Esophagus muscularis mucosa (tissue), 3 donors: ENCODE measurements around the gene PTPRN2.

Source experiments
- POLR2AphosphoS5 ChIP-seq, 2 donors: sonication (generic); formaldehyde crosslinking; IDR thresholded peaks; one replicate each; pipeline ENCODE4 v1.6.1; 2017; ENCODE audit warnings: antibody characterized with exemption in 2 of 2
- TF ChIP-seq, protein P1 (sequence below), 3 experiments: fragments of 200-600 bp in 2 of 3; fragments of 450-650 bp in 1 of 3; sonication (generic) in 2 of 3; IDR thresholded peaks; one replicate each; pipeline ENCODE4 v1.5.1; 2017 to 2019; ENCODE audit warnings: antibody characterized with exemption in 3 of 3, mild to moderate bottlenecking in 2 of 3, moderate library complexity in 1 of 3

DNA sequence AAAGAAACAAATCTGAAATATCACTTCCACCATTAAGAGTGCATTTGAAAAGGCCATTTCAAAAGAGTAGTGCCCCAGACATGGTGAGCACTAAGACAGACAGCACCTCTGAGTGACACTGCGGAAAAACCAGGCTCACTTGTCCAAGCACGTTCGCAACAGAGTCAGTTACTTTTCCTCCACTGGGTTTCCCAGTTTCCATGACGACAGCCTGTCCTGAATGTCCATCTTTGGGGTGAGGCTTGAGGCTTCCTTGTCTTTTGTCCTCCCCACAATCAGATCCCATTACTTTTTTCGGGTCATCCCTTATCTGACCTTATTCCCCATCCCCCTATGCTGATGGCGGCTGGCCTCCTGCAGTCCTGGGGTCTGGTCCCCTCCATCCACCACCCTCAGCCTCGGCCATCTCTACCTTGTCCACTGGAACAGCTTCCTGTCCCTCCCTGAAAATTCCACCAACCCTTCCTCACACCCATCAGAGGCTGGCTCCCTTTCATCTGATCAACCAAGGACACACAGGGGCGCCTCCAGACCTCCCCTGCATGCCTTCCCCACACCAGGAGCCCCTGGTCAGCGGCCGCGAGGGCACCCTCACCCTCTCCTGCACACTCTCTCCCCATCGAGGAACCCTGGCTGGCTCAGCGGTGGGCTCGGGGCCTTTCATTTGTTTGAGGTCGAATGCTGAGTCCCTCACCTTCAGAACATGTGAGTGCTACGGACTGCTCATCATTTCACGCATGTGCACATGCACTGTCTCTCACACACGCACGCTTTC, 887.2 kb downstream of the PTPRN2 start:
- no peak for TF ChIP-seq POLR2AphosphoS5 (IDR thresholded peaks at IDR 0.05)
- TF ChIP-seq, protein P1, sequence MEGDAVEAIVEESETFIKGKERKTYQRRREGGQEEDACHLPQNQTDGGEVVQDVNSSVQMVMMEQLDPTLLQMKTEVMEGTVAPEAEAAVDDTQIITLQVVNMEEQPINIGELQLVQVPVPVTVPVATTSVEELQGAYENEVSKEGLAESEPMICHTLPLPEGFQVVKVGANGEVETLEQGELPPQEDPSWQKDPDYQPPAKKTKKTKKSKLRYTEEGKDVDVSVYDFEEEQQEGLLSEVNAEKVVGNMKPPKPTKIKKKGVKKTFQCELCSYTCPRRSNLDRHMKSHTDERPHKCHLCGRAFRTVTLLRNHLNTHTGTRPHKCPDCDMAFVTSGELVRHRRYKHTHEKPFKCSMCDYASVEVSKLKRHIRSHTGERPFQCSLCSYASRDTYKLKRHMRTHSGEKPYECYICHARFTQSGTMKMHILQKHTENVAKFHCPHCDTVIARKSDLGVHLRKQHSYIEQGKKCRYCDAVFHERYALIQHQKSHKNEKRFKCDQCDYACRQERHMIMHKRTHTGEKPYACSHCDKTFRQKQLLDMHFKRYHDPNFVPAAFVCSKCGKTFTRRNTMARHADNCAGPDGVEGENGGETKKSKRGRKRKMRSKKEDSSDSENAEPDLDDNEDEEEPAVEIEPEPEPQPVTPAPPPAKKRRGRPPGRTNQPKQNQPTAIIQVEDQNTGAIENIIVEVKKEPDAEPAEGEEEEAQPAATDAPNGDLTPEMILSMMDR (IDR thresholded peaks at IDR 0.05): no peak
